Naive thymus-derived CD8-positive, alpha-beta T cell (primary cell): ENCODE data around the gene LMX1A. TPM values are rescaled to one million over a fixed set of nuclear protein-coding genes. Genes with fewer than 3 reads are reported as not detected.

Source experiments
- polyA plus RNA-seq, 3 donors: library from polyadenylated mRNA; unstranded; fragments of 300-500 nt; fragmentation: Illumina TruSeq; gene quantifications; one replicate each; pipeline ENCODE4 v1.2.3, GENCODE V29; 2021
- total RNA-seq, 8 experiments: library from RNA in 2 of 8; stranded (reverse) in 2 of 8; gene quantifications; one replicate each; pipeline ENCODE4 v1.2.3 and lab custom pipeline; 2021 to 2026

The LMX1A gene
- total and polyA plus RNA-seq, 5 experiments from 2014 or later, result not detected

Other genes with a start within 250 kb of the LMX1A start
- not detected for gene RXRG, start 88.4 kb upstream of the LMX1A start, total RNA-seq
- gene RXRG, start 88.4 kb upstream of the LMX1A start, polyA plus RNA-seq, result not detected
- not detected for gene LRRC52, start 187.3 kb upstream of the LMX1A start, total RNA-seq
- gene LRRC52, start 187.3 kb upstream of the LMX1A start, polyA plus RNA-seq, result not detected